ENCODE results near the gene FAM89A. TPM values are rescaled to one million over a fixed set of nuclear protein-coding genes. Genes with fewer than 3 reads are reported as not detected.

FAM89A gene
- total RNA-seq, 1 experiment from 2014 or later, result 23.6 TPM

- TF ChIP-seq EZH2 (IDR thresholded peaks at IDR 0.05) (no peak), REST (IDR thresholded peaks at IDR 0.05; ENCODE audit: low read depth) (no peak), MAX (IDR thresholded peaks at IDR 0.05) (no peak), JUND (IDR thresholded peaks at IDR 0.05) (no peak), SP1 (IDR thresholded peaks at IDR 0.05; ENCODE audit: low read depth) (no peak), EGR1 (IDR thresholded peaks at IDR 0.05; ENCODE audit: low read depth) (no peak), ZFX (IDR thresholded peaks at IDR 0.05) (no peak)
- ChIA-PET RAD21 (ENCODE audit: low non-redundant PET in 1 of 2, low total read pairs in 2 of 2, uncharacterized antibody in 2 of 2, unreplicated experiment in 2 of 2) (no interaction called here), CTCF (no interaction called here), POLR2A (no interaction called here)
- no peak overlapping the region for H3K4me3 ChIP-seq (replicated peaks in 1 of 2; ENCODE audit: low read depth in 1 of 2, low read length in 2 of 2)
- H3K79me2 ChIP-seq (ENCODE audit: insufficient read depth, low read length), result peaks cover 25% of the 10 kb centered on the region
- peaks cover 7 to 13% of the 10 kb centered on the region in 2 experiments; a peak in 2 of 4 replicates for H3K4me1 ChIP-seq (ENCODE audit: control insufficient read depth in 1 of 2, insufficient read depth in 2 of 2, low read length in 2 of 2)
- H3K4me2 ChIP-seq (ENCODE audit: low read length), result no peak overlapping the region
- no peaks in the 10 kb centered on the region for H3K9me2 ChIP-seq (ENCODE audit: insufficient read depth)
- H3K27ac ChIP-seq (ENCODE audit: low read depth, low read length), result no peak overlapping the region
- H3K9me3 ChIP-seq (ENCODE audit: control insufficient read depth in 1 of 2, insufficient read depth in 1 of 2, low read depth in 1 of 2, low read length in 2 of 2), result no peaks in the 10 kb centered on the region
- BruUV-seq (replicated peaks), result no TSS peak
- ATAC-seq (no peak), DNase-seq (ENCODE audit: low read depth, low spot score) (no peak)
- no peaks in the 10 kb centered on the region for H4K20me1 ChIP-seq (ENCODE audit: insufficient read depth)
- no peaks in the 10 kb centered on the region for H3K27me3 ChIP-seq (ENCODE audit: insufficient read depth, low read length)
- H2AFZ ChIP-seq (ENCODE audit: low read depth, low read length, poor library complexity, severe bottlenecking), result no peak overlapping the region
- intact Hi-C loops (cut with micrococcal nuclease), result loop anchor here (5.0 kb wide), 2 partner anchors 237 to 552 kb away; partner anchors contain the start of gene TSNAX
- 0 out of 4 replicates have a peak, but pooled peaks cover 0 to 2% of the 10 kb centered on the region in 2 experiments for H3K36me3 ChIP-seq (ENCODE audit: control insufficient read depth in 1 of 2, insufficient read depth in 2 of 2, low read length in 2 of 2)
- no peak overlapping the region for H3K9ac ChIP-seq (ENCODE audit: low read length)
Observed at GRCh38 chr1:230975636-230976035, 64.4 kb downstream of the FAM89A start.

- no peaks in the 10 kb centered on the region for H3K9me3 ChIP-seq (ENCODE audit: control insufficient read depth in 1 of 2, insufficient read depth in 1 of 2, low read depth in 1 of 2, low read length in 2 of 2)
- ATAC-seq, result no peak
- H3K9me2 ChIP-seq (ENCODE audit: insufficient read depth), result no peaks in the 10 kb centered on the region
- CTCF ChIA-PET, result no interaction called here
- no peak overlapping the region for H2AFZ ChIP-seq (ENCODE audit: low read depth, low read length, poor library complexity, severe bottlenecking)
- 0 out of 4 replicates have a peak, but pooled peaks cover 0 to 2% of the 10 kb centered on the region in 2 experiments for H3K36me3 ChIP-seq (ENCODE audit: control insufficient read depth in 1 of 2, insufficient read depth in 2 of 2, low read length in 2 of 2)
- H3K27me3 ChIP-seq (ENCODE audit: insufficient read depth, low read length), result no peaks in the 10 kb centered on the region
- peaks cover 11% of the 10 kb centered on the region; the same call in 1 of the 2 replicates for H3K79me2 ChIP-seq (ENCODE audit: insufficient read depth, low read length)
- no peak for DNase-seq (ENCODE audit: low read depth, low spot score)
- POLR2A ChIA-PET, result no interaction called here
- no peak overlapping the region for H3K4me2 ChIP-seq (ENCODE audit: low read length)
- intact Hi-C loops (cut with micrococcal nuclease), result no loop called here
- H3K4me3 ChIP-seq (replicated peaks in 1 of 2; ENCODE audit: low read depth in 1 of 2, low read length in 2 of 2), result no peak overlapping the region
- H3K4me1 ChIP-seq (ENCODE audit: control insufficient read depth in 1 of 2, insufficient read depth in 2 of 2, low read length in 2 of 2), result peaks cover 7% of the 10 kb centered on the region in 2 experiments; a peak in 2 of 4 replicates
- no TSS peak for BruUV-seq (replicated peaks)
- RAD21 ChIA-PET (ENCODE audit: low non-redundant PET in 1 of 2, low total read pairs in 2 of 2, uncharacterized antibody in 2 of 2, unreplicated experiment in 2 of 2), result no interaction called here
- H3K27ac ChIP-seq (ENCODE audit: low read depth, low read length), result no peak overlapping the region
- no peaks in the 10 kb centered on the region for H4K20me1 ChIP-seq (ENCODE audit: insufficient read depth)
- no peak overlapping the region for H3K9ac ChIP-seq (ENCODE audit: low read length)
- no peak for TF ChIP-seq REST (IDR thresholded peaks at IDR 0.05; ENCODE audit: low read depth)
- TF ChIP-seq MAX (IDR thresholded peaks at IDR 0.05), result no peak
- TF ChIP-seq CTCF (IDR thresholded peaks at IDR 0.05 in 2 of 3, conservative IDR thresholded peaks at IDR 0.05 in 1 of 3; ENCODE audit: borderline replicate concordance in 1 of 3, insufficient read depth in 1 of 3, low read depth in 2 of 3, low read length in 2 of 3), result no peak
- no peak for TF ChIP-seq ZNF274 (IDR thresholded peaks at IDR 0.05; ENCODE audit: low read depth, low read length)
- TF ChIP-seq RAD21 (IDR thresholded peaks at IDR 0.05; ENCODE audit: low read depth), result no peak
Observed at GRCh38 chr1:230972855-230973271, 67.2 kb downstream of the FAM89A start.

All from HCT116 (cell line).